Bronchial epithelial cell (primary cell): ENCODE measurements around the gene CEP170. TPM values are rescaled to one million over a fixed set of nuclear protein-coding genes. Genes with fewer than 3 reads are reported as not detected.
A peak's percentile ranks its signal among the peaks of the same experiment; 100 is the strongest.
"Not testable (repeated sequence)": the region's sequence is repeated elsewhere in the genome, so short reads cannot be mapped to it uniquely, and the experiment has no call there.

ENCODE experiments used
- DNase-seq: peaks from one replicate; pipeline ENCODE4 v3.0.0-alpha.2; 2010; ENCODE audit warnings: low read depth
- FAIRE-seq: peaks from 2 replicates; lab custom pipeline; 2011; peaks lifted over from hg19 to GRCh38; lab: Jason Lieb, UNC
- H3K27me3 ChIP-seq: 2 replicates; pipeline ENCODE4 v1.5.1; 2011; ENCODE audit warnings: low read length; ENCODE audit not compliant: control insufficient read depth, insufficient read depth
- H3K36me3 ChIP-seq: 2 replicates; pipeline ENCODE4 v1.5.1; 2011; ENCODE audit warnings: low read length; ENCODE audit not compliant: control insufficient read depth, insufficient read depth
- H3K4me3 ChIP-seq: 2 replicates; pipeline ENCODE4 v1.5.1; 2011; ENCODE audit warnings: mild to moderate bottlenecking, low read depth, low read length, control low read depth
- total RNA-seq: library from RNA; depleted of rRNA; stranded (reverse); fragments of >200 nt; gene quantifications from 2 replicates; pipeline ENCODE4 v1.2.1, GENCODE V29; 2014
- TF ChIP-seq, protein P1 (sequence below): IDR thresholded peaks from 2 replicates; pipeline ENCODE4 v1.5.1; 2011; ENCODE audit warnings: mild to moderate bottlenecking, moderate library complexity, low read length, control low read depth, inconsistent platforms; ENCODE audit not compliant: insufficient read depth, severe bottlenecking

The CEP170 gene
- total RNA-seq, 1 donor from 2014 or later, result 21.6 TPM

DNA sequence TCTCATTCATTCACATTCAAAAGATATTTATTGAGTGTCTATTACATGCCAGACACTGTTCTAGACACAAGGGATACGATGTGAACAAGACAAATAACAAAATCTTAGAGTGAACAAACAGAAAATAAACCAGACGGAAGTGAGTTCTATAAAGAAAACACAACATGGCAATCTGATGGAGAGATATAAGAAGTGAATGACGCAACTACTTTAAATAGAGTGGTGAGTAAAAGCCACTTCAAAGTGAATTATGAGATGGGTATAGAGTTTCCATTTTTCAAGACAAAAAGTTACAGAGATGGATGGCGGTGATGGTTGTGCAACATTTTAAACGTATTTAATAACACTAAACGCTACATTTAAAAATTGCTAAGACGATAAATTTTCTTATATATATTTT lies 75.4 kb downstream of the CEP170 start:
- TF ChIP-seq, protein P1, sequence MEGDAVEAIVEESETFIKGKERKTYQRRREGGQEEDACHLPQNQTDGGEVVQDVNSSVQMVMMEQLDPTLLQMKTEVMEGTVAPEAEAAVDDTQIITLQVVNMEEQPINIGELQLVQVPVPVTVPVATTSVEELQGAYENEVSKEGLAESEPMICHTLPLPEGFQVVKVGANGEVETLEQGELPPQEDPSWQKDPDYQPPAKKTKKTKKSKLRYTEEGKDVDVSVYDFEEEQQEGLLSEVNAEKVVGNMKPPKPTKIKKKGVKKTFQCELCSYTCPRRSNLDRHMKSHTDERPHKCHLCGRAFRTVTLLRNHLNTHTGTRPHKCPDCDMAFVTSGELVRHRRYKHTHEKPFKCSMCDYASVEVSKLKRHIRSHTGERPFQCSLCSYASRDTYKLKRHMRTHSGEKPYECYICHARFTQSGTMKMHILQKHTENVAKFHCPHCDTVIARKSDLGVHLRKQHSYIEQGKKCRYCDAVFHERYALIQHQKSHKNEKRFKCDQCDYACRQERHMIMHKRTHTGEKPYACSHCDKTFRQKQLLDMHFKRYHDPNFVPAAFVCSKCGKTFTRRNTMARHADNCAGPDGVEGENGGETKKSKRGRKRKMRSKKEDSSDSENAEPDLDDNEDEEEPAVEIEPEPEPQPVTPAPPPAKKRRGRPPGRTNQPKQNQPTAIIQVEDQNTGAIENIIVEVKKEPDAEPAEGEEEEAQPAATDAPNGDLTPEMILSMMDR, result no peak
- no peaks in the 10 kb centered on the region for H3K27me3 ChIP-seq
- H3K4me3 ChIP-seq, result no peak overlapping the region
- DNase-seq (peak; percentile 4), FAIRE-seq (no peak)
- no peaks in the 10 kb centered on the region for H3K36me3 ChIP-seq

DNA sequence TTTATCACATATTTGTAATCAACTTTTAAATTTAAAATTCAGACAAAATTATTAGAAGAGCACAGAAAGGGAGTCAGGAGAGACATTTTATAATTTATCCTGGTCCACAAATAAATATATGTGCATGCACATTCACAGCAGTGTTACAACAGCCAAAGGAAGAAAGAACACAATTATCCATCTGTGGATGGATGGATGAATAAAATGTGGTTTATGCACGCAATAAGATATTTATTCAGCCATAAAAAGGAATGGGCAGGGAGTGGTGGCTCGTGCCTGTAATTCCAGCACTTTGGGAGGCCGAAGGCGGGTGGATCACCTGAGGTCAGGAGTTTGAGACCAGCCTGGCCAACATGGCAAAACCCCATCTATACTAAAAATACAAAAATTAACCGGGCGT lies 77.3 kb downstream of the CEP170 start:
- not testable (repeated sequence) for DNase-seq, H3K4me3 ChIP-seq, H3K27me3 ChIP-seq, FAIRE-seq, H3K36me3 ChIP-seq

DNA sequence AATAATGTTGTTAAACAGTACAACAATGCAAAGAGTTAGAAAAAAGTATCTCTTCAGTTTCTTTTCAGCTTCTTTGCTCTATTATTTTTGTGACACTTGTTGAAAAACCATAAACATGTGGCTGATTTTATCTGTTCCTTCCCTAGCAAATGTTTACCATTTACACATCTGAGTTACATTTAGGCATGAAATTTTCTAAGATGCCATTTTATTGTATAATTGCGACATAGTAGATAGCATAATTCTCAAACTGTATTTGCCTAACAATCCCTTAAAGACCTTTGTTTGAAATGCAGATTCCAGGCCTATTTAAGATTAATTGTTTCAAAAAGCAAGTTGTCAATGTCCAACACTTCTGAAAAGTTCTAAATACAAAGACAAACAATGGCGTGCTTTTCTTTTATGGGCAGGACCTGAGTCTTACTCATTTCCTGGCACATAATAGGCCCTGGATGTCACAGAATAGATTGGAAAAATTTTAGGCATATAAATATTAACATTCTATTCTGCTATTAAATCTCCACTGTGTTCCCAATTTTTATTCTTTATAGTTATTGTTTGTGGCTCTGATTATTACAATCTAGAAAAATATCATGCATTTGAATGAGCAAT lies 81.2 kb downstream of the CEP170 start:
- H3K27me3 ChIP-seq, FAIRE-seq, DNase-seq, H3K36me3 ChIP-seq, H3K4me3 ChIP-seq: not testable (repeated sequence)

DNA sequence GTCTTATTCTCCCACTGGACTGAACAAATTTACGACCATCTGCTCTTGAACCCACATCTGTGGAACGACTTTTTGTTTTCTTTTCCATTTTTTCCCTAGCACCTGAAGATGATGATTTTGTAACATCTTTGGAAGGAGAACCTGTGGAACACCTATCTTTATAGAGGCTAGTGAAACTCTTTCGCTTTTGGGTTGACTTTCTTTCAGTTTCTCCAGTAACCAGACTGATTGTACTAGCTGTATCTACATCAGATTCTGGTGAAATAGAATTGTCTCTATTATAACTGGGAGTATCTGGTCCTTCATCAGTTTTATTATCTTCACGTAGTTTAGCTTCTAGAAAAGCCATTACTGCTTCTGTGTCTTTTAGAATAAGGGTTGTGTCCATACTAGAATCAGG lies 90.2 kb downstream of the CEP170 start:
- not testable (repeated sequence) for H3K36me3 ChIP-seq, FAIRE-seq, H3K27me3 ChIP-seq, DNase-seq, H3K4me3 ChIP-seq

DNA sequence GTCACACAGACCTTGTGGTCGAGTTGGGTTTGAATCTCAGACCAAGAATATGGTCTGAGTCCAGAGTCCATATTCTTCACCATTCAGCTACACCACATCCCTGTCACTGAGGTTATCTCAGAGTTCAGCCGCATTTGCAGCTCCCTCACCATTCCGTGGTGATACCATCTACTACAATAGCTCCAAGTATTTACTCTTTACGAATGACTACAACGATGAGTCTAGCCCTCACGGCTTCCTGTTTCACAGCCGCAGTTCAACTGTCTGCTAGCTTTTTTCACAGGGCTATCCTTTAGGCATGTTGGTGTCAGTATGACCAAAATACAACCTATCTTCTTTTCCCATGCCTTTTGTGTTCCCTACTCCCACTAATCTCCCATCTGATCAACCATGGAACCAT lies 104.2 kb downstream of the CEP170 start:
- DNase-seq, H3K27me3 ChIP-seq: not testable (repeated sequence)
- peak; percentile 43 for FAIRE-seq

DNA sequence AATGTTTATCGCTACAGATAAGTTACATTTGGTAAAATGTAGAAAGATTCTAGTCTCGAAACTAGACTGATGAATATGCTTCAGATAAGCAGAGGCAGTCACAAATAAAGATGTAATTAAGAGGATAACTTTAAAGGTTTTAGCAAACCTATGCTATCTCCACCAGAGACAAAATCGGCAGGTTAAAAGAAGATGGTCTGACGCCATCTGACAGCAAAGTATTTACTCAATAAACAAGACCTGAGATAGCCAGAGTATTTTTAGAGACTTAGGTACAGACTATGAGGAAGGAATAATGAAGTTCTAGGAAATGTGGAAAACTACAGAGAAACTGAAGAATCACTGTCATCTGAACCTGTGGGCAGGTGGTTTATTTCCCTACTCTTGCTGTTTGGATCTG lies 106.0 kb downstream of the CEP170 start:
- H3K27me3 ChIP-seq, H3K36me3 ChIP-seq, DNase-seq, H3K4me3 ChIP-seq: not testable (repeated sequence)
- peak; percentile 18 for FAIRE-seq

More for the DNA sequence above, 104.2 kb downstream of the CEP170 start:
- H3K4me3 ChIP-seq, H3K36me3 ChIP-seq: not testable (repeated sequence)

DNA sequence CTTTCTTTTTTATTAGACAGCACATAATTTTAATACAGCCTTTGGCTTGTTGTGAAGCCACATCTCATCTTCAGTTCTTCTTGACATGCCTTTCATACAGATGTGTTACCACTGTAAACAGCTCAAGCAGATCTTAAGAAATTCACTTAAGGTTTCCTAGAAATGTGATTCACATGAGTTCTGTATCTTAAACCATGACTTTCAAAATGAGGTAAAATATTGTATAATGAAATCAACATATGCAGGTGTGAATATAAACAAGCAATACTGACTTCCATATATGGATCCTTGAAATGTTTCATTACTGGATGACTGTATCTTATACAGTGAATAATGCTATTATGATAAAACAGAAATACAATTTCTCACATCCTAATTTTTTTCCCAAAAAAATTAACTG lies 107.7 kb downstream of the CEP170 start:
- not testable (repeated sequence) for H3K36me3 ChIP-seq, FAIRE-seq, H3K4me3 ChIP-seq, H3K27me3 ChIP-seq, DNase-seq

DNA sequence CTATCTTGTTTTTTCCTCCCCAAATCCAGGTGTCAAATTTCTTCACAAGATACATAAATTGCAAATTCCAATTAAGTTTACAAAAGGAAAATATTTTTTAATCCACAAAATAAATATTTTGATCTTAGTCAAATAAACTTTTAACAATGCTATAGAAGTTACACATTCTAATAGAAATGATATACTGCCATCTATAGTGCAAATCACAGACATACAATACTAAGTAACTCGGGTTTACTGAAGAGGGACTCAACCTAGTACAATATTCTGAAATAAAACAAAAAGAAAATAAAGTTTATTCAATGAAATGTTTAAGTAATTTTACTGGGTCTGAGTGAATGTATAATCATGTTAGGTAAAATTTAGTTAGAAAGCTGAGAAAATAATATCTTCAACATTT lies 114.6 kb downstream of the CEP170 start:
- not testable (repeated sequence) for H3K4me3 ChIP-seq, DNase-seq, FAIRE-seq, H3K36me3 ChIP-seq, H3K27me3 ChIP-seq

DNA sequence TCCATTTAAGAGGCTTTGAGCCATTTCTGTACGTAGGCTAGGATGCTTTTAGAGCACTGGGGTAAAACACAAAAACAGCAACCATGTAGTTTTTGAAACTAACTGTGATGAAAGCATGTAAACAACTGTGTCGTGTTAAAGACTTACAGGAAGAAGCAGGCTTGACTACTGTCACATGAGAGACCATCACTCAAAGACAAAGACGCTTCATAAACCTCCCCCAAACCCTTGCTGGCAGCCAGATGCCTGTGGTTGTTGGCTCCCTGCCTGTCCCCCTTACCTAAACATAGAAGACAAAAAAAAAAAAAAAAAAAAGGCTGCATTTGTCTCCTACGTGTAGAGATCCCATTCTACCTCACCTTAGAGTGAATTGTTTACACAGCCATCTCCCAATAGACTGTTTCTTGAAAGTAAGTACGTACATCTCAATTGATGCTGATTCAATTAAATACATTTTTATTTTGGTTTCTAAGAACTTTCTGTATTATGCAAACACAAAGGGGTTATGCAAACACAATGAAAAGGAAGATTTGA lies 132.1 kb downstream of the CEP170 start:
- FAIRE-seq, DNase-seq, H3K27me3 ChIP-seq, H3K36me3 ChIP-seq, H3K4me3 ChIP-seq: not testable (repeated sequence)

DNA sequence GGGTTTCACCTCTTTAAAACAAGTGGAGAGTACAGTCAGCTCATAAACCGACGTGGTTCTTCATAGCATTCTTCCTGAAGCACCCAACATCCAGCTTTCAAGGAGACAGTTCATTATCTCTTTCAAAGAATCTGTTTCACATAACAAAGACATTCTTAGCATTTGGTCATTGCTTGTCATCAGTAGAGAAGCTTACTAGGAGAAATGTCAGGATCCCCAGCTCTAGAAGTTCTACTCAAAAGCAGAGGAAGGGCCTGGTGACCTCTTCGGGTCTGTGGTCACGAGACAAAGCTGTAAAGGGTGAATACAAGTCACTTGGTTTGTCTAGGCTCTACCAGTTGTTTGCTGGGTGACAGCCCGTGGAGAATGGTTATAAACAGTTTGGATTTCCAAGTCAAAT lies 133.1 kb downstream of the CEP170 start:
- FAIRE-seq, H3K4me3 ChIP-seq, DNase-seq, H3K27me3 ChIP-seq, H3K36me3 ChIP-seq: not testable (repeated sequence)

DNA sequence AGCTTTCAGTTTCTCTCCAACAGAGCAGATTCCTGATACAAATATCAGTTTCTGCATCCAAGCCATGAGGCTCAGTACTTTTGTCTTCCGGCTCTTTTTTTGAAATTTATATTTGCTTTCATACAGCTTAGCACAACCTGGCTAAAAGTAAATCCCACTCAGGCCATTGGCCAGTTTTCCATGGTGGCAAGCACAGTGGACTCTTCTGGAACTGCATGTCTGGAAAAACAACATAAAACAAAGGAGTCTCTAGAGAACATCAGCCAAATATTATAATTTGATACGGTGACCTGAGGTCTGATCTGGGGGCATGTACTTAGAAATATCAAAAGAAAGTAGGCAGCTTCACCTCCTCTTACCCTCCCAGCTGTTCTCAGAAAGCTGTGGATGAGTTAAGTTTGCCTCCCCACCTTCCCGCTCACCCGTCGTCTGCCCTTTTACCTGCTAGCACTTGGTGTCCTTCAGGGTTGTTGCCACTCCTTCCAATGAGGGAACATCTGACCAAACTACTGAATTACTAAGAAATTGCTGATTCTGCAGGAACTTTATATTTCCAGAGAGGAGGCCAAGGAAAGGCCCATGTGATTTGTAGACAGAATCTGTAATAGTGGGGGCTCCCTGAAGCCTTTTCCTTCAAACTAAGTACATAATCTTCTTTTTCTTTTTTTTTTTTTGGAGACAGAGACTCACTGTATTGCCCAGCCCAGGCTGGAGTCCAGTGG lies 136.3 kb downstream of the CEP170 start:
- H3K36me3 ChIP-seq, FAIRE-seq, H3K27me3 ChIP-seq, H3K4me3 ChIP-seq, DNase-seq: not testable (repeated sequence)

DNA sequence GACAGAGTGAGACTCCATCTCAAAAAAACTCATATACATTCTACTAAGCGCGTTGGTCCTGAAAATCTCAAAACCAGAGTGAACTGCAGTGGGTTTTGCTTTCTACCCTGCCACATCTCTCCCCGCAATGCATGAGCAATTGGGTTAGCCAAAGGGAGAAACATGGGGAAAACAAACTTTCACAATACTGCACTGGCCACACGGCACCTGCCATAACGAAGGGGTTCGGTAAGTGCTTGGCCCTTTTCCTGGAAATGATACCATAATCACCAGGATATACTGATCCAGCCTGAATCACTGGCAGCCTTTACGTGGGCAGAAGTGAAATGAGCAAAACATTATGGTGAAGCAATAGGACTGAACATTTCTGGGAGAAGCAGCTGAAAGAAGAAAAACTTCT lies 138.9 kb downstream of the CEP170 start:
- not testable (repeated sequence) for H3K4me3 ChIP-seq, FAIRE-seq, H3K36me3 ChIP-seq, H3K27me3 ChIP-seq
- peak; percentile 15 for DNase-seq

DNA sequence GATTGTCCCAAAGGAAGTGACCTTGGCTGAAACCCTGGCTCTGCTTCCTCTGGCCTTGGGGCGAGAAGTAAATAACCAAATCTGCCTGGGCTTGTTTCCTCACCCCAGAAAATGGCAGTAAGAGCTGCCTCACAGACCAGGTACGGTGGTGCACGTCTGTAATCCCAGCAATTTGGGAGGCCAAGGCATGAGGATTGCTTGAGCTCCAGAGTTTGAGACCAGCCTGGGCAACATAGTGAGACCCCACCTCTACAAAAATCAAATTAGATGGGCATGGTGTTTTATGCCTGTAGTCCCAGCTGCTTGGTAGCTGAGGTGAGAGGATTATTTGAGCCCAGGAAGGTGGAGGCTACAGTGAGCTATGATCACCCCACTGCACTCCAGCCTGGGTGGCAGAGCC lies 140.3 kb downstream of the CEP170 start:
- not testable (repeated sequence) for H3K4me3 ChIP-seq, H3K36me3 ChIP-seq, H3K27me3 ChIP-seq, FAIRE-seq
- peak; percentile 2 for DNase-seq
